K562 (cell line): ENCODE data around the gene PGP. TPM values are rescaled to one million over a fixed set of nuclear protein-coding genes. Genes with fewer than 3 reads are reported as not detected.

Source experiments
- BRCA1 ChIP-seq, 2 experiments: fragments of 450-650 bp in 1 of 2; sonication (generic) in 1 of 2; formaldehyde crosslinking in 1 of 2; IDR thresholded peaks; 2 replicates each; pipeline versions ENCODE4 v1.5.0 to v1.6.1; 2017 to 2020; ENCODE audit warnings: mild to moderate bottlenecking in 1 of 2, missing genetic modification reagents in 1 of 2
- EHMT2 ChIP-seq: fragments of 450-650 bp; IDR thresholded peaks from 2 replicates; pipeline ENCODE4 v1.6.1; 2018; ENCODE audit warnings: antibody characterized with exemption
- ELF1 ChIP-seq: fragments of 200-800 bp; sonication (Bioruptor generic); IDR thresholded peaks from 2 replicates; pipeline ENCODE4 v1.6.1; 2016; ENCODE audit warnings: missing genetic modification characterization, missing compliant biosample characterization
- EWSR1 ChIP-seq: fragments of 450-650 bp; IDR thresholded peaks from 2 replicates; pipeline ENCODE4 v1.6.1; 2018; ENCODE audit warnings: borderline replicate concordance, mild to moderate bottlenecking, low read depth, moderate library complexity; ENCODE audit not compliant: partially characterized antibody
- FOS ChIP-seq: IDR thresholded peaks from 3 replicates; pipeline ENCODE4 v1.6.1; 2011; ENCODE audit not compliant: insufficient read length; ENCODE audit errors: extremely low read depth
- FOXJ3 ChIP-seq: sonication (generic); formaldehyde crosslinking; IDR thresholded peaks from 2 replicates; pipeline ENCODE4 v1.4.0; 2020; ENCODE audit warnings: mild to moderate bottlenecking, missing genetic modification reagents
- HNRNPH1 ChIP-seq: fragments of 200-400 bp; formaldehyde crosslinking; optimal IDR thresholded peaks from 2 replicates; pipeline ENCODE3; 2017; ENCODE audit warnings: low read depth, mild to moderate bottlenecking, low read length, moderate library complexity
- L3MBTL2 ChIP-seq: fragments of 450-650 bp; IDR thresholded peaks from 2 replicates; pipeline ENCODE4 v1.6.1; 2016; ENCODE audit warnings: mild to moderate bottlenecking, moderate library complexity
- LEF1 ChIP-seq: fragments of 450-650 bp; IDR thresholded peaks from 2 replicates; pipeline ENCODE4 v1.6.1; 2016; ENCODE audit warnings: mild to moderate bottlenecking
- MCM2 ChIP-seq: fragments of 450-650 bp; IDR thresholded peaks from 2 replicates; pipeline ENCODE4 v1.6.1; 2017; ENCODE audit warnings: low read depth, mild to moderate bottlenecking
- NCOA6 ChIP-seq: fragments of 450-650 bp; IDR thresholded peaks from 2 replicates; pipeline ENCODE4 v1.6.1; 2017; ENCODE audit warnings: mild to moderate bottlenecking
- NELFE ChIP-seq: IDR thresholded peaks from 2 replicates; pipeline ENCODE4 v1.6.1; 2011; ENCODE audit warnings: mild to moderate bottlenecking; ENCODE audit not compliant: insufficient read depth, insufficient read length
- NFATC3 ChIP-seq: fragments of 450-650 bp; IDR thresholded peaks from 2 replicates; pipeline ENCODE4 v1.6.1; 2017; ENCODE audit warnings: mild to moderate bottlenecking
- RBM14 ChIP-seq: fragments of 200-400 bp; formaldehyde crosslinking; IDR thresholded peaks from 2 replicates; pipeline ENCODE4 v1.6.1; 2018; ENCODE audit warnings: low read depth, mild to moderate bottlenecking, low read length, moderate library complexity, borderline replicate concordance; ENCODE audit not compliant: insufficient read depth
- SMARCA4 ChIP-seq: fragments of 450-650 bp; IDR thresholded peaks from 2 replicates; pipeline ENCODE4 v1.6.1; 2016
- SMC3 ChIP-seq: conservative IDR thresholded peaks from 2 replicates; pipeline ENCODE4 v1.6.1; 2011; ENCODE audit warnings: low read depth, low read length, improper control_type of control experiment; ENCODE audit not compliant: insufficient read depth
- STAT5B ChIP-seq: fragments of 250-450 bp; sonication (Bioruptor Pico); IDR thresholded peaks from 2 replicates; pipeline ENCODE4 v1.8.0; 2021; ENCODE audit warnings: mild to moderate bottlenecking, inconsistent platforms
- SUPT5H ChIP-seq: fragments of 450-650 bp; IDR thresholded peaks from 2 replicates; pipeline ENCODE4 v1.6.1; 2016
- ZFP1 ChIP-seq: fragments of 450-650 bp; formaldehyde crosslinking; IDR thresholded peaks from 2 replicates; pipeline ENCODE4 v1.4.0; 2020; ENCODE audit warnings: mild to moderate bottlenecking, mixed read lengths
- ZFX ChIP-seq: sonication (generic); formaldehyde crosslinking; IDR thresholded peaks from 2 replicates; pipeline ENCODE4 v1.8.0; 2022; ENCODE audit warnings: mild to moderate bottlenecking, missing genetic modification reagents, moderate library complexity
- ZNF165 ChIP-seq: fragments of 250-450 bp; sonication (Bioruptor Pico); IDR thresholded peaks from 2 replicates; pipeline ENCODE4 v1.4.0; 2020; ENCODE audit warnings: borderline replicate concordance
- ZNF282 ChIP-seq: sonication (generic); formaldehyde crosslinking; IDR thresholded peaks from 2 replicates; pipeline ENCODE4 v1.8.1; 2023; ENCODE audit warnings: missing genetic modification reagents
- ZNF583 ChIP-seq: fragments of 250-450 bp; sonication (Bioruptor Pico); IDR thresholded peaks from 2 replicates; pipeline ENCODE4 v1.4.0; 2020
- ZSCAN32 ChIP-seq: fragments of 450-650 bp; formaldehyde crosslinking; IDR thresholded peaks from 2 replicates; pipeline ENCODE4 v1.4.0; 2020; ENCODE audit warnings: mild to moderate bottlenecking, moderate library complexity
- polyA plus RNA-seq, 8 experiments: library from polyadenylated mRNA; depleted of rRNA in 4 of 8; stranded (reverse) in 5 of 8; unstranded in 3 of 8; fragments of >200 nt; fragmentation: Nextera tagmentation in 2 of 8; fragmentation: Illumina TruSeq in 1 of 8; extraction: Ambion mirVana in 2 of 8; extraction: Trizol in 1 of 8; gene quantifications; 2 replicates each; pipeline versions ENCODE4 v1.2.1 to v1.2.3, GENCODE V29; 2011 to 2014; ENCODE audit warnings: inconsistent platforms in 1 of 8, missing spikeins in 1 of 8
- total RNA-seq, 7 experiments: library from RNA; depleted of rRNA in 6 of 7; stranded (reverse); fragments of >200 nt in 6 of 7; fragmentation: Illumina TruSeq in 2 of 7; extraction: Trizol in 2 of 7; gene quantifications; 2 replicates each; pipeline versions ENCODE4 v1.2.1 to v1.2.3, GENCODE V29; 2011 to 2021; ENCODE audit warnings: low replicate concordance in 1 of 7
- TF ChIP-seq, protein P1 (sequence below): fragments of 250-450 bp; sonication (Bioruptor Pico); IDR thresholded peaks from 2 replicates; pipeline ENCODE4 v1.9.0; 2021; ENCODE audit warnings: mild to moderate bottlenecking, inconsistent platforms
- TF ChIP-seq, protein P2 (sequence below), 2 experiments: fragments of 450-650 bp in 1 of 2; IDR thresholded peaks; 2 replicates each; pipeline ENCODE4 v1.6.1; 2011 to 2017; ENCODE audit warnings: low read depth in 2 of 2, antibody characterized with exemption in 1 of 2, borderline replicate concordance in 1 of 2, low read length in 1 of 2, mild to moderate bottlenecking in 1 of 2, mixed read lengths in 1 of 2; ENCODE audit not compliant: control insufficient read depth in 1 of 2

The PGP gene
- total and polyA plus RNA-seq, 9 of the 15 experiments (the other 6 are each of a cell fraction or from before 2014, with no cell fraction given), result 1.1 to 57.6 (median 19.6) TPM

DNA sequence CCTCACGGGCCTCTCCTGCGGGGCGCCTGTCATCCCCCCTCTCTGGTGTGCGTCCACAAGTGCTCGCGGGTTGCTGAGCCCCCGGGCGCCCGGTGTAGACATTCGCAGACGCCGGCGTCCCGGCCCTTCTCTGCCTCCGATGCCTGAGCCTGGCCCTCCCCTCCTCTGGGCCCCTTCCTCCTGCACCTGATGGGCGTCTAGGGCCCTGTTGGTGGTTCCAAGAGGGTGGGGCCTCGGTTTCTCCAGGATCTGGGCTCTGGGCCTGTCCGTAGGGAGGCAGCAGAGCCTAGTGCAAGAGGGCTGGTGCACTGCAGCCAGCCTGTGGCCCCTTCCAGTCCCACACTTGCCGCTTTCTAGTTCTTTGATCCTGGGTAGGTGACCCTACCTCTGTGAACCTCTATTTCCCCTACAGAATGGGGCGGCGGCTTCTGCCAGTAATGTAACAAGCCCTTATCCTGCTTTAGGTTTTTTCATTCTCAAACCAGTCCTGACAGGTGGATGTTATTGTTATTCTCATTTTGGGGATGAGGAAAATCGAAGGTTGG lies 9.4 kb upstream of the PGP start (continued):
- TF ChIP-seq, protein P1, sequence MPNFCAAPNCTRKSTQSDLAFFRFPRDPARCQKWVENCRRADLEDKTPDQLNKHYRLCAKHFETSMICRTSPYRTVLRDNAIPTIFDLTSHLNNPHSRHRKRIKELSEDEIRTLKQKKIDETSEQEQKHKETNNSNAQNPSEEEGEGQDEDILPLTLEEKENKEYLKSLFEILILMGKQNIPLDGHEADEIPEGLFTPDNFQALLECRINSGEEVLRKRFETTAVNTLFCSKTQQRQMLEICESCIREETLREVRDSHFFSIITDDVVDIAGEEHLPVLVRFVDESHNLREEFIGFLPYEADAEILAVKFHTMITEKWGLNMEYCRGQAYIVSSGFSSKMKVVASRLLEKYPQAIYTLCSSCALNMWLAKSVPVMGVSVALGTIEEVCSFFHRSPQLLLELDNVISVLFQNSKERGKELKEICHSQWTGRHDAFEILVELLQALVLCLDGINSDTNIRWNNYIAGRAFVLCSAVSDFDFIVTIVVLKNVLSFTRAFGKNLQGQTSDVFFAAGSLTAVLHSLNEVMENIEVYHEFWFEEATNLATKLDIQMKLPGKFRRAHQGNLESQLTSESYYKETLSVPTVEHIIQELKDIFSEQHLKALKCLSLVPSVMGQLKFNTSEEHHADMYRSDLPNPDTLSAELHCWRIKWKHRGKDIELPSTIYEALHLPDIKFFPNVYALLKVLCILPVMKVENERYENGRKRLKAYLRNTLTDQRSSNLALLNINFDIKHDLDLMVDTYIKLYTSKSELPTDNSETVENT (CRISPR knock-in tag), result no peak
- TF ChIP-seq NCOA6 (no peak), EHMT2 (no peak), ZNF282 (no peak), L3MBTL2 (no peak), ZNF165 (CRISPR knock-in tag) (no peak), SMARCA4 (no peak), FOXJ3 (no peak), ZFX (CRISPR knock-in tag) (no peak; the same call in 1 of the 2 replicates), MCM2 (no peak), STAT5B (CRISPR knock-in tag) (no peak), LEF1 (no peak), NFATC3 (no peak), ZFP1 (no peak), HNRNPH1 (no peak), RBM14 (no peak), BRCA1 (IDR thresholded peaks at IDR 0.05) (no peak), BRCA1 (CRISPR knock-in tag; IDR thresholded peaks at IDR 0.05) (no peak), ELF1 (tag) (no peak), FOS (no peak), EWSR1 (no peak), NELFE (no peak), SMC3 (0 out of 2 replicates have a peak, but pooled peaks have one; percentile 3), SUPT5H (no peak), ZSCAN32 (CRISPR knock-in tag) (no peak), ZNF583 (CRISPR knock-in tag) (no peak)
- TF ChIP-seq, protein P2, sequence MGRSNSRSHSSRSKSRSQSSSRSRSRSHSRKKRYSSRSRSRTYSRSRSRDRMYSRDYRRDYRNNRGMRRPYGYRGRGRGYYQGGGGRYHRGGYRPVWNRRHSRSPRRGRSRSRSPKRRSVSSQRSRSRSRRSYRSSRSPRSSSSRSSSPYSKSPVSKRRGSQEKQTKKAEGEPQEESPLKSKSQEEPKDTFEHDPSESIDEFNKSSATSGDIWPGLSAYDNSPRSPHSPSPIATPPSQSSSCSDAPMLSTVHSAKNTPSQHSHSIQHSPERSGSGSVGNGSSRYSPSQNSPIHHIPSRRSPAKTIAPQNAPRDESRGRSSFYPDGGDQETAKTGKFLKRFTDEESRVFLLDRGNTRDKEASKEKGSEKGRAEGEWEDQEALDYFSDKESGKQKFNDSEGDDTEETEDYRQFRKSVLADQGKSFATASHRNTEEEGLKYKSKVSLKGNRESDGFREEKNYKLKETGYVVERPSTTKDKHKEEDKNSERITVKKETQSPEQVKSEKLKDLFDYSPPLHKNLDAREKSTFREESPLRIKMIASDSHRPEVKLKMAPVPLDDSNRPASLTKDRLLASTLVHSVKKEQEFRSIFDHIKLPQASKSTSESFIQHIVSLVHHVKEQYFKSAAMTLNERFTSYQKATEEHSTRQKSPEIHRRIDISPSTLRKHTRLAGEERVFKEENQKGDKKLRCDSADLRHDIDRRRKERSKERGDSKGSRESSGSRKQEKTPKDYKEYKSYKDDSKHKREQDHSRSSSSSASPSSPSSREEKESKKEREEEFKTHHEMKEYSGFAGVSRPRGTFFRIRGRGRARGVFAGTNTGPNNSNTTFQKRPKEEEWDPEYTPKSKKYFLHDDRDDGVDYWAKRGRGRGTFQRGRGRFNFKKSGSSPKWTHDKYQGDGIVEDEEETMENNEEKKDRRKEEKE (IDR thresholded peaks at IDR 0.05; ENCODE audit: borderline replicate concordance in 1 of 2, control insufficient read depth in 1 of 2, low read depth in 2 of 2, low read length in 1 of 2), result no peak
